H9 (cell line): ENCODE data around the gene REXO2. TPM values are rescaled to one million over a fixed set of nuclear protein-coding genes. Genes with fewer than 3 reads are reported as not detected.

Experiments
- DNase-seq: peaks from one replicate; pipeline ENCODE4 v3.0.0-alpha.2; 2017
- H2AFZ ChIP-seq: one replicate; pipeline ENCODE4 v1.6.1; 2013; ENCODE audit warnings: mild to moderate bottlenecking, low read length, control low read depth, moderate library complexity
- H2AK5ac ChIP-seq: 2 replicates; pipeline ENCODE4 v1.6.1; 2013; ENCODE audit warnings: low read length, control low read depth, mixed read lengths; ENCODE audit not compliant: insufficient read length
- H2BK120ac ChIP-seq: one replicate; pipeline ENCODE4 v1.6.1; 2013; ENCODE audit warnings: low read depth, mild to moderate bottlenecking, low read length, control low read depth, inconsistent platforms; ENCODE audit not compliant: poor library complexity, severe bottlenecking
- H2BK12ac ChIP-seq: 2 replicates; pipeline ENCODE4 v1.6.1; 2013; ENCODE audit warnings: low read length, control low read depth, mixed read lengths, low read depth; ENCODE audit not compliant: insufficient read length
- H2BK15ac ChIP-seq: 2 replicates; pipeline ENCODE4 v1.6.1; 2013; ENCODE audit warnings: low read depth, low read length, control low read depth
- H2BK20ac ChIP-seq: one replicate; pipeline ENCODE4 v1.6.1; 2013; ENCODE audit warnings: low read depth, mild to moderate bottlenecking, low read length, control low read depth, inconsistent platforms; ENCODE audit not compliant: poor library complexity, severe bottlenecking
- H2BK5ac ChIP-seq: 2 replicates; pipeline ENCODE4 v1.6.1; 2013; ENCODE audit warnings: low read length, control low read depth, mixed read lengths; ENCODE audit not compliant: insufficient read length
- H3K14ac ChIP-seq: 2 replicates; pipeline ENCODE4 v1.6.1; 2013; ENCODE audit warnings: low read length, control low read depth; ENCODE audit not compliant: insufficient read depth
- H3K18ac ChIP-seq: 2 replicates; pipeline ENCODE4 v1.6.1; 2013; ENCODE audit warnings: low read depth, mild to moderate bottlenecking, mixed read lengths, low read length, control low read depth; ENCODE audit not compliant: insufficient read length
- H3K23ac ChIP-seq: 2 replicates; pipeline ENCODE4 v1.6.1; 2013; ENCODE audit warnings: low read length, control low read depth, mixed read lengths, low read depth; ENCODE audit not compliant: insufficient read length
- H3K23me2 ChIP-seq: 2 replicates; pipeline ENCODE4 v1.6.1; 2013; ENCODE audit warnings: low read depth, mild to moderate bottlenecking, mixed read lengths, low read length, control low read depth; ENCODE audit not compliant: insufficient read length, poor library complexity, severe bottlenecking
- H3K27ac ChIP-seq: 2 replicates; pipeline ENCODE4 v1.5.1; 2013; ENCODE audit warnings: low read length, control low read depth, mixed read lengths, low read depth; ENCODE audit not compliant: insufficient read length
- H3K27me3 ChIP-seq: 2 replicates; pipeline ENCODE4 v1.6.1; 2013; ENCODE audit warnings: low read length, control low read depth, inconsistent platforms; ENCODE audit not compliant: insufficient read depth
- H3K4ac ChIP-seq: 2 replicates; pipeline ENCODE4 v1.6.1; 2013; ENCODE audit warnings: low read depth, mild to moderate bottlenecking, control low read depth, inconsistent platforms, low read length, moderate library complexity
- H3K4me1 ChIP-seq: 2 replicates; pipeline ENCODE4 v1.6.1; 2013; ENCODE audit warnings: low read length, control low read depth, inconsistent platforms; ENCODE audit not compliant: insufficient read depth
- H3K4me2 ChIP-seq: 2 replicates; pipeline ENCODE4 v1.6.1; 2013; ENCODE audit warnings: low read length, control low read depth, mixed read lengths; ENCODE audit not compliant: insufficient read length, insufficient read depth
- H3K56ac ChIP-seq: 2 replicates; pipeline ENCODE4 v1.6.1; 2013; ENCODE audit warnings: low read depth, mild to moderate bottlenecking, mixed read lengths, low read length, control low read depth; ENCODE audit not compliant: insufficient read length
- H3K79me1 ChIP-seq: 2 replicates; pipeline ENCODE4 v1.6.1; 2013; ENCODE audit warnings: low read depth, mild to moderate bottlenecking, moderate library complexity, low read length, control low read depth, inconsistent platforms; ENCODE audit not compliant: insufficient read depth, poor library complexity, severe bottlenecking
- H3K79me2 ChIP-seq: 2 replicates; pipeline ENCODE4 v1.6.1; 2013; ENCODE audit warnings: low read length, control low read depth, inconsistent platforms; ENCODE audit not compliant: insufficient read depth
- H3K9ac ChIP-seq: 2 replicates; pipeline ENCODE4 v1.6.1; 2013; ENCODE audit warnings: low read length, control low read depth, mixed read lengths; ENCODE audit not compliant: insufficient read length; ENCODE audit errors: extremely low read depth
- H3K9me3 ChIP-seq: one replicate; pipeline ENCODE4 v1.6.1; 2013; ENCODE audit warnings: low read depth, low read length, inconsistent platforms; ENCODE audit not compliant: control insufficient read depth
- H3T11ph ChIP-seq: one replicate; pipeline ENCODE4 v1.6.1; 2013; ENCODE audit warnings: mild to moderate bottlenecking, low read length, control low read depth, inconsistent platforms
- H4K20me1 ChIP-seq: one replicate; pipeline ENCODE4 v1.6.1; 2013; ENCODE audit not compliant: control insufficient read depth, insufficient read length, insufficient read depth
- H4K5ac ChIP-seq: 2 replicates; pipeline ENCODE4 v1.6.1; 2013; ENCODE audit warnings: low read depth, mild to moderate bottlenecking, mixed read lengths, low read length, control low read depth; ENCODE audit not compliant: insufficient read length
- H4K8ac ChIP-seq: replicated peaks from 2 replicates; pipeline ENCODE4 v1.6.1; 2013; ENCODE audit warnings: low read length, control low read depth, mixed read lengths, low read depth; ENCODE audit not compliant: insufficient read length
- H4K91ac ChIP-seq: 2 replicates; pipeline ENCODE4 v1.6.1; 2013; ENCODE audit warnings: low read depth, mild to moderate bottlenecking, moderate library complexity, mixed read lengths, low read length, control low read depth; ENCODE audit not compliant: insufficient read length
- H3K27ac Mint-ChIP-seq, 3 experiments: 2 replicates in 2 of 3; 3 replicates in 1 of 3; pipeline ENCODE4 v1.8.0; 2020 to 2021; ENCODE audit warnings: mixed read lengths in 3 of 3, mild to moderate bottlenecking in 1 of 3, moderate library complexity in 1 of 3
- H3K27me3 Mint-ChIP-seq: 2 replicates; pipeline ENCODE4 v1.8.0; 2021; ENCODE audit warnings: low read depth, mild to moderate bottlenecking, moderate library complexity, mixed read lengths
- H3K36me3 Mint-ChIP-seq, 3 experiments: 2 replicates in 2 of 3; 3 replicates in 1 of 3; pipeline ENCODE4 v1.8.0; 2020 to 2021; ENCODE audit warnings: low read depth in 3 of 3, mixed read lengths in 3 of 3; ENCODE audit not compliant: insufficient read depth in 1 of 3
- H3K4me1 Mint-ChIP-seq, 2 experiments: 2 replicates each; pipeline ENCODE4 v1.8.0; 2020; ENCODE audit warnings: mixed read lengths in 2 of 2
- H3K4me3 Mint-ChIP-seq, 2 experiments: 2 replicates in 1 of 2; 3 replicates in 1 of 2; pipeline ENCODE4 v1.8.0; 2020 to 2021; ENCODE audit warnings: mild to moderate bottlenecking in 2 of 2, mixed read lengths in 2 of 2, moderate library complexity in 1 of 2
- H3K9me3 Mint-ChIP-seq, 2 experiments: 2 replicates in 1 of 2; 3 replicates in 1 of 2; pipeline ENCODE4 v1.8.0; 2020; ENCODE audit warnings: mild to moderate bottlenecking in 2 of 2, mixed read lengths in 2 of 2, moderate library complexity in 1 of 2
- WGBS: extraction: QIAGEN DNeasy Blood & Tissue Kit; methylation state at CpG from one replicate; pipeline ENCODE4 v1.1.7; 2013; ENCODE audit warnings: missing lambda C conversion rate, low lambda C conversion rate, mixed read lengths; ENCODE audit not compliant: insufficient read length; ENCODE audit errors: extremely low coverage; 5-methylcytosine and 5-hydroxymethylcytosine counted together
- total RNA-seq: library from RNA; stranded (reverse); gene quantifications from 2 replicates; pipeline ENCODE4 v1.2.1, GENCODE V29; 2021
- TF ChIP-seq, protein P1 (sequence below): fragments of 200-600 bp; sonication (generic); conservative IDR thresholded peaks from 3 replicates; pipeline ENCODE4 v1.8.0; 2021; ENCODE audit warnings: antibody characterized with exemption, mild to moderate bottlenecking

REXO2 gene
- total RNA-seq, 1 experiment from 2014 or later, result 92.8 TPM

- Histone ChIP-seq H4K91ac (no peak overlapping the region), H2BK5ac (no peak overlapping the region), H2AK5ac (no peak overlapping the region), H3K9ac (no peak overlapping the region), H4K5ac (no peak overlapping the region), H3K27ac (no peak overlapping the region), H2BK120ac (no peak overlapping the region), H3K9me3 (no peaks in the 10 kb centered on the region), H2AFZ (no peak overlapping the region), H3K14ac (no peak overlapping the region), H4K20me1 (no peaks in the 10 kb centered on the region), H3K56ac (no peak overlapping the region), H3K27me3 (no peaks in the 10 kb centered on the region), H4K8ac (no peak overlapping the region), H2BK15ac (no peak overlapping the region), H3T11ph (no peak overlapping the region), H2BK12ac (no peak overlapping the region), H3K4me1 (peaks cover 4% of the 10 kb centered on the region; the same call in 1 of the 2 replicates), H3K79me2 (peaks cover 31% of the 10 kb centered on the region; the same call in 1 of the 2 replicates), H3K23me2 (peaks cover 3% of the 10 kb centered on the region), H2BK20ac (no peak overlapping the region), H3K4me2 (no peak overlapping the region), H3K18ac (no peak overlapping the region), H3K79me1 (no peaks in the 10 kb centered on the region), H3K23ac (no peak overlapping the region), H3K4ac (no peak overlapping the region)
- H3K27me3 Mint-ChIP-seq, result no peaks in the 10 kb centered on the region
- no peak for DNase-seq
- TF ChIP-seq, protein P1, sequence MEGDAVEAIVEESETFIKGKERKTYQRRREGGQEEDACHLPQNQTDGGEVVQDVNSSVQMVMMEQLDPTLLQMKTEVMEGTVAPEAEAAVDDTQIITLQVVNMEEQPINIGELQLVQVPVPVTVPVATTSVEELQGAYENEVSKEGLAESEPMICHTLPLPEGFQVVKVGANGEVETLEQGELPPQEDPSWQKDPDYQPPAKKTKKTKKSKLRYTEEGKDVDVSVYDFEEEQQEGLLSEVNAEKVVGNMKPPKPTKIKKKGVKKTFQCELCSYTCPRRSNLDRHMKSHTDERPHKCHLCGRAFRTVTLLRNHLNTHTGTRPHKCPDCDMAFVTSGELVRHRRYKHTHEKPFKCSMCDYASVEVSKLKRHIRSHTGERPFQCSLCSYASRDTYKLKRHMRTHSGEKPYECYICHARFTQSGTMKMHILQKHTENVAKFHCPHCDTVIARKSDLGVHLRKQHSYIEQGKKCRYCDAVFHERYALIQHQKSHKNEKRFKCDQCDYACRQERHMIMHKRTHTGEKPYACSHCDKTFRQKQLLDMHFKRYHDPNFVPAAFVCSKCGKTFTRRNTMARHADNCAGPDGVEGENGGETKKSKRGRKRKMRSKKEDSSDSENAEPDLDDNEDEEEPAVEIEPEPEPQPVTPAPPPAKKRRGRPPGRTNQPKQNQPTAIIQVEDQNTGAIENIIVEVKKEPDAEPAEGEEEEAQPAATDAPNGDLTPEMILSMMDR, result no peak
- H3K36me3 Mint-ChIP-seq, result peaks cover 15 to 37% (median 35%) of the 10 kb centered on the region in 3 experiments; a peak in 6 of 7 replicates
- peak overlapping the region in 1 of 3 experiments; percentile 40; a peak in 1 of 7 replicates for H3K27ac Mint-ChIP-seq
- no CpG with 5 or more reads among the region's 2 CpGs for WGBS
- H3K9me3 Mint-ChIP-seq, result no peaks in the 10 kb centered on the region
- H3K4me3 Mint-ChIP-seq, result peak overlapping the region in 1 of 2 experiments; percentile 76; a peak in 1 of 5 replicates
- H3K4me1 Mint-ChIP-seq, result peaks cover 37 to 42% of the 10 kb centered on the region in 2 experiments
Measured at GRCh38 chr11:114441921-114442320, 2.7 kb downstream of the REXO2 start.
